Panc1 (cell line): ENCODE results near the gene SLC8A1.

Source experiments
- CTCF ChIP-seq: fragments of 450-650 bp; IDR thresholded peaks from 2 replicates; pipeline ENCODE4 v1.5.1; 2017; ENCODE audit warnings: mild to moderate bottlenecking
- POLR2AphosphoS5 ChIP-seq: IDR thresholded peaks from 2 replicates; pipeline ENCODE4 v1.6.1; 2012; ENCODE audit warnings: mild to moderate bottlenecking, low read depth, low read length, moderate library complexity
- REST ChIP-seq, 2 experiments: IDR thresholded peaks; 2 replicates each; pipeline ENCODE4 v1.6.1; 2011 to 2012; ENCODE audit warnings: low read depth in 2 of 2, control low read depth in 1 of 2, low read length in 1 of 2, mild to moderate bottlenecking in 1 of 2, moderate library complexity in 1 of 2; ENCODE audit not compliant: insufficient read depth in 1 of 2
- TCF7L2 ChIP-seq: IDR thresholded peaks from 2 replicates; pipeline ENCODE4 v1.6.1; 2011; ENCODE audit warnings: mild to moderate bottlenecking, low read depth, low read length, inconsistent platforms

GRCh38 chr2:40173276-40173675 is 278.6 kb downstream of the SLC8A1 start:
- TF ChIP-seq CTCF: no peak
- TF ChIP-seq REST (IDR thresholded peaks at IDR 0.05; ENCODE audit: insufficient read depth in 1 of 2, low read depth in 2 of 2, low read length in 1 of 2): no peak
- TF ChIP-seq TCF7L2: no peak
- no peak for TF ChIP-seq POLR2AphosphoS5
